GM12892 (cell line): ENCODE results near the gene MRPS35.

Experiments
- DNase-seq: peaks from one replicate; pipeline ENCODE4 v3.0.0; 2011; ENCODE audit not compliant: insufficient read length
- FAIRE-seq: peaks from 2 replicates; lab custom pipeline; 2011; peaks lifted over from hg19 to GRCh38; lab: Jason Lieb, UNC
- POLR2A ChIP-seq: IDR thresholded peaks from 2 replicates; pipeline ENCODE4 v1.6.1; 2011; ENCODE audit warnings: low read depth, low read length, control low read depth
- POLR2AphosphoS5 ChIP-seq: IDR thresholded peaks from 2 replicates; pipeline ENCODE4 v1.6.1; 2011; ENCODE audit warnings: low read depth, low read length, control low read depth
- TAF1 ChIP-seq: IDR thresholded peaks from 2 replicates; pipeline ENCODE4 v1.6.1; 2011; ENCODE audit warnings: low read depth, mild to moderate bottlenecking, control low read depth, low read length, borderline replicate concordance

The MRPS35 gene

DNA sequence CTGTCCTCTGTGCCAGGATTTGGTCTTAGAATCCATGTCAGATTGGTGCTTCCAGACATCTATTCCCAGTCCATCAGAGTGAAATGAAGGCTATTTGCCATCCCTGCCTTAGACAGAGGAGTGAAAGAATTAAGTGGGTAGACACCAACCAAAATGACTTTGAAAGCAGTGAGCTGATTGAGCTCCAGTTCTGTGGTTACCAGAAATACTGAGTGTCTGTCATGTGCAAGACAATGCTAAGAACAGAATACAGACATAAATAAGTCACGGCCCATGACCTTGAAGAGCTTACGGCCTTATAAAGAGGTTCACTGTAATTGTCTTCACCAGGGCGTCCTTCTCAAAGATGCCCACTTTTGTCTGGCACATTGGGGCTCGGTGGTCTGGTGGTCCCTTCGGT is 91.0 kb downstream of the MRPS35 start:
- no peak for FAIRE-seq
- TF ChIP-seq TAF1 (no peak), POLR2A (no peak), POLR2AphosphoS5 (no peak)

DNA sequence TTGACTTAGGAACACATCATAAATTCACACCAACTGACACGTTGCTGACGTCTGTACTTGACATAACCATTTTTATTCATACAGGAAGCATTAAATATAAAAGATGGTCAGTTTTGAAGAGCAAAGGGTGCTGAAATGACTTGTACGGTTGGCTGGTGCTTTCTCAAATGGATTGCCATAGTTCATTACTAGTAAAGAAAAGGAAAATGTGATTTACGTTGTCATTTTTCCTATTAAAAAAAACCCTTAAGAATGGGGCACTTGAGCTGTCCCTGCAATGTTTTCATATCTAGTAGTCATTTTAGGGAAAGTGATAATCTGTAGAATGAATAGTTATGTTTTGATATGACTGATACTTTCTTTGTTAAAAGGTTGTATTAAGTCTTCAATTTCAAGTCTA is 91.9 kb downstream of the MRPS35 start:
- TF ChIP-seq POLR2AphosphoS5: no peak
- no peak for TF ChIP-seq TAF1
- TF ChIP-seq POLR2A: no peak
- FAIRE-seq: no peak
- DNase-seq: no peak

More for the DNA sequence above, 91.0 kb downstream of the MRPS35 start:
- DNase-seq: no peak

DNA sequence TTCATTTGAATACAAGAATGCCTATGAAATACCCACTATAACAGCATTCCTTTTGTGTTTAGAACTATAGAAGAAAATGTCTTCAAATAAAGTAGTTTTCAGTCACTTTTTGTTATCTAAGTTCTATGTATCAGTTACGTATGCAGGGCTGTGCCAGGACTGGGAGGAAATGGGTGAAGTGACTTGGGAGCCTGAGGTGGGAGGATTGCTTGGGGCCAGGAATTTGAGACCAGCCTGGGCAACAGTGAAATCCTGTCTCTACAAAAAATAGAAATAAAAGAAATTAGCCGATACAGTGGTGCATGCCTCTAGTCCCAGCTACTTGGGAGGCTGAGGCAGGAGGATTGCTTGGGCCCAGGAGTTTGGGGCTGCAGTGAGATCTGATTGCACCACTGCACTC is 92.3 kb downstream of the MRPS35 start:
- no peak for FAIRE-seq

DNA sequence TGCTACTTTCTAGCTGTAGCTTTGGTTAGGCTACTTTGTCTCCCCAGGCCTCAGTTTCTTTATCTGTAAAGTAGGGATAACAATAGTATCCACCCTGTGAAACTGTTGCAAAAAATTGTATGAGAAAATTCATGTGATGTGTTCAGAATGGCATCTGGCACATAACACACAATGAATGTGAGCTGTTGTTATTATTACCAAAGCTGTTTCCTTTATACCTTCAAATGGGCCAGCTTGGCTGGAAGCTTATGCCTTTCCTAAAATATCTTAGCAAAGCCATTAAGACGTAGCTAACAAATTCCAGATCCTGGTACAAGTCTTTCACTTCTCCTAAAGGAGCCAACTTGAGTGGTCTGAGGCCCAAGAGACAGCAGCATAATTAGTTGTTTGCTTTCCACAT is 94.6 kb downstream of the MRPS35 start:
- no peak for FAIRE-seq
- TF ChIP-seq POLR2AphosphoS5 (no peak), TAF1 (no peak), POLR2A (no peak)
- DNase-seq: no peak

More for the DNA sequence above, 92.3 kb downstream of the MRPS35 start:
- no peak for DNase-seq
- TF ChIP-seq POLR2AphosphoS5: no peak
- no peak for TF ChIP-seq TAF1
- no peak for TF ChIP-seq POLR2A
